ENCODE measurements around the gene IRGQ.

GRCh38 chr19:43625918-43626579 is 30.1 kb upstream of the IRGQ start:
- TF ChIP-seq, protein P1, sequence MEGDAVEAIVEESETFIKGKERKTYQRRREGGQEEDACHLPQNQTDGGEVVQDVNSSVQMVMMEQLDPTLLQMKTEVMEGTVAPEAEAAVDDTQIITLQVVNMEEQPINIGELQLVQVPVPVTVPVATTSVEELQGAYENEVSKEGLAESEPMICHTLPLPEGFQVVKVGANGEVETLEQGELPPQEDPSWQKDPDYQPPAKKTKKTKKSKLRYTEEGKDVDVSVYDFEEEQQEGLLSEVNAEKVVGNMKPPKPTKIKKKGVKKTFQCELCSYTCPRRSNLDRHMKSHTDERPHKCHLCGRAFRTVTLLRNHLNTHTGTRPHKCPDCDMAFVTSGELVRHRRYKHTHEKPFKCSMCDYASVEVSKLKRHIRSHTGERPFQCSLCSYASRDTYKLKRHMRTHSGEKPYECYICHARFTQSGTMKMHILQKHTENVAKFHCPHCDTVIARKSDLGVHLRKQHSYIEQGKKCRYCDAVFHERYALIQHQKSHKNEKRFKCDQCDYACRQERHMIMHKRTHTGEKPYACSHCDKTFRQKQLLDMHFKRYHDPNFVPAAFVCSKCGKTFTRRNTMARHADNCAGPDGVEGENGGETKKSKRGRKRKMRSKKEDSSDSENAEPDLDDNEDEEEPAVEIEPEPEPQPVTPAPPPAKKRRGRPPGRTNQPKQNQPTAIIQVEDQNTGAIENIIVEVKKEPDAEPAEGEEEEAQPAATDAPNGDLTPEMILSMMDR (IDR thresholded peaks at IDR 0.05): no peak
- no peak for TF ChIP-seq POLR2A (IDR thresholded peaks at IDR 0.05)

Data from Peyer's patch (tissue), 4 donors.